NCI-H1417 treated with DMSO at 0.1 percent for 48 hours (cell line): ENCODE measurements around the gene OR4C6.

Source experiments
- DNase-seq: peaks from one replicate; lab custom pipeline; 2025; lab: John Stamatoyannopoulos, UW

The OR4C6 gene

DNA sequence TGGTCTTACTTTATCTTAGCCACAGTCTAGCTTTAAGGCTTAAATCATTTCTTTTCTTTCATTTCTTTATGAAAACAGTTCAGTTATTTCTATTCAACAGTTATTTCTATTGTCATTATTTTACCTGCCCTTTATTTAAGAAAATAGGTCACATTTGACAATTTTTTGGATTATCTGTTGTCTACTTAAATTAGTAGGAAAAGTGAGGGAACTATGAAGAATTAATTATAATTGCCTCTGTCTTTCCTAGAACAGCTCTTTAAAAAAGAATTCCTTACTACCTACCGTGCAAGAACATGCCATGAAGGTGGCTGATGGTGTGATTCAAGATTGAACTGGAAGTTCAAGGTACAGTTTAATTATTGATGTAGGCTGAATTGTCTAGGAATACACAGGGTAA is at the start of gene OR4C6:
OR4C6 (plus strand) TSS at position 301 of the 400 bp plus-strand sequence. CDS start 2,966 bp downstream, outside the sequence.
- DNase-seq: no peak

- DNase-seq: no peak
These were observed 37.5 kb upstream of the OR4C6 start for GRCh38 chr11:55624531-55624930.

DNA sequence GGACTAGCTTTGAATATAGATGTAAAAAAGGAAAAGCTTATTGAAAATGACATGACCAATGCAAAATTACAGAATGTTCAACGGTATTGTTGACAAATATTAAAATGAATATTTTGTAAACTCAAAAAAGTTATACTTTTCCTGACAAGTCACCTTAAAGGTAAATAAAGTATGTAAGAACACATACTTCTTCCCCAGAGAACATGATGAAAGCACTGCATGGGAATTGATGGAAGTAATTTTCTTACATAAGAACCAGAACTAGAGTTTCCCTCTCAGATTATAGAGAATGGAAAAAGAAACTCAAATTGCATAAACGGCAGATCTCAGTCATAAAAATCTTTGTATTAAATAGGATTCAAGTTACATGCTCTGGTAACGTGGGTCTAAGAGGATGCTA is 27.2 kb upstream of the OR4C6 start, which contains the start of gene OR4P4:
OR4P4 (plus strand) TSS at position 301 of the 400 bp plus-strand sequence.
- no peak for DNase-seq

GRCh38 chr11:55648027-55648426 is 14.0 kb upstream of the OR4C6 start, which contains the start of gene OR4S2:
Gene OR4S2, plus strand, starts transcription at chr11:55648327. Its CDS starts 2,577 bp downstream, at chr11:55650904.
- DNase-seq: no peak

DNA sequence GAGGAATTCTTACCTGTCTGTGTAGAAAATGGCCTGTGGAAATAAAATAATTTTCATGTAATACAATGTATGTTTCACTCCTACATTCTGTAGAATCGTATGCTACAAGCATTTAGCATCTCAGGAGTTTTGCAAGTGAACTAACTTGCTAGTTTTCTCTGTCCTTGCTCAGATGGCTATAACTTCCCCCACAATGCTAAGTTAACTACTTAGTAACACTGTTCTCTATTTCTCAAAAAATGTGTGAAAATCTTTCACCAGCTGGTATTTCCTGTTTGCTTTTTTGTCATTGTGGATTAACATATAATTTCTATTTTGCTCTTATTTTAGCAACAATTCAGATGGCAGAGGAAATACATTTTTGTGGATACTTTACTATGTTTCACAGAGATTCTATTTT is 9.4 kb upstream of the OR4C6 start:
- no peak for DNase-seq

GRCh38 chr11:55655096-55655495 is 6.9 kb upstream of the OR4C6 start:
- no peak for DNase-seq

GRCh38 chr11:55658031-55658573 is 3.9 kb upstream of the OR4C6 start:
- DNase-seq: no peak

DNA sequence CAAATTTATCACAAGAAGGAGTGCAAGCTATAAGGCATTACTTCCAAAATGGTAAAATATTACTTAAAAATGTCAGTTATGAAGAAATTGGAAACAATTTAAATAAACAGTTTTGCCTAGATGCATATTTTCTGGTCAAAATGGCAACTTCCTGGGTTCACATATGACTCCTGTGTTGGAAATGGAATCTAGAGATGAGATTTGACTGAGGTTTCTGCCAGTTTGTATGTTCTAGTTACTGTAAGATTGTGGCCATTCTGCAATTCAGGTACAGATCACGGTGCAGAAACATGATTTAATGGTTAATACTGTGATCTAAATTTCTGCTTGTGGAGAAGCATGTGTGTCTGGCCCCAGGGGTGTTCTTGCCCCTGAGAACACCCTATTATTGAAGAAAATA is 3.4 kb upstream of the OR4C6 start:
- no peak for DNase-seq

DNA sequence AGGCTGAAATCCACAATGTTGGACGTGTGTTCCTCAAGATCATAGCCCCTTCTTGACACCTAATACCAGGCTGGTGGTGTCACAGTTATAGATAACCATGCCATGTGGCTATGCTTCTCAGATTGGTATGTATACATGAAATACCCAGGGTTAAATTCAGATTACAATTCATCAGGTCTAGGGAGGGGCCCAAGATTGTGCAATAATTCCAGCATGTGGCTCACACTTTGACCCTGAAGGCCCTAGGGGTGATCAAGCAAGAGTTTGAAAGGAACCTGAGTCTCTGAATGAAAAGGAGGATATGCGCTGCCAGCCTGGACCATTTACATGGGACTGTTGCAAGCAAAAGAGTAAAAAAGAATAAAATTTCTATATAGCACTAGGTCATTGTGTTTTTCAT is 7.4 kb downstream of the OR4C6 start:
- DNase-seq: no peak

- DNase-seq: no peak
These were observed 11.9 kb downstream of the OR4C6 start for GRCh38 chr11:55673860-55674259.

DNA sequence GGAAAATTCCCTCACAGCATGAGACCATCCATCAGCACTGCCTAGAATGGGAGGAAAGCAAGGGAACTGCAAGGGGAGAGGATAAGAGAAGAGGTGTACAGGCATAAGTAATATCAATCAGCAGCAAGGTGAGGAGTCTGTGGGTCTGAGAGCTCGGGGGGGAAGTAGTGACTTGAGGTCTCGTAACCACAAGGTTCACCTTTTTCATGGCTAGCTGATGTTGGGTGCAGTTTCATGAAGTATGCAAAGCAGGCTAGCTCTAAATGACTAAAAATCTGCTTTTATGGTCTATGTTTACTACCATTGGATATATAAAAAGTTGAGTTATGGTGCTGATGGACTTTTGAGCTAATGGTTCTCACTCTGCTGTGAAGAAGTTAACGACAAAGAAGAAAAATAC is 35.8 kb downstream of the OR4C6 start:
- DNase-seq: no peak

DNA sequence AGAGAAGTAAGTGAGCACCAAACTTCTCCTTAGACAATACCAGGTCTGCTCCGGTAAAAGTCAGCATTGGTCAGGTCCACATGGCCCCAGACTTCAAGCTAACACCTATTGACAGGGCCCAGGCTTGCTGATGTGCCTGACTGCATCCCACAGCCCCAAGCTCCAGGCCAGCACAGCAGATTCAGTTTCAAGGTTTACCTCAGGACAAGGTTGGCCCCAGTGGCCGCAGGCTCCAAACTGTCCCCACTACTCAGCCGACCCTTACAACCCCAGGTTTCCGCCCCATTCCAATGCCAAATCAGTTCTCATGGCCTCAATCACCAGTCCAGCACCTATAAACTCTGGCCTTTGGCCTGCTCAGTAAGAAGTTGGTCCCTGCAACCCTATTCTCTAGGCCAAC is 39.4 kb downstream of the OR4C6 start:
- no peak for DNase-seq

DNA sequence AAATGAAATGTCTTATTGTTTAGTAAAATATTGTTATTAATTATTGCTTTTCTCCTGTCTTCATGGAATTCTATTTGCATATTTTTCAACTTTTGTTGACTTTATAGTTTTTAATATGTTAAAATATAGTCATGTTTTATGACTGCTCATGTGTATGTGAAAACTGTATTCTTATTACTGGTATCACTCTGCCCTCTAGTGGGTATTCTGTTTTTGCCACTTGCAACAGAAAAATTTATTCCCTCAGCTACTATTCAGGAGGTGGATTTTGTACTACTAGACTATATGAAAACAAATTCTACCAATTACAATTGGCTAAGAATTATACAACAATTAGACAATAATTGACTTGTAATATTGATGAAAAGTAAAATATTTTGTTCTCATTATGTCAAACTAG is 45.0 kb downstream of the OR4C6 start:
- DNase-seq: peak; percentile 10

- no peak for DNase-seq
These were observed 53.2 kb downstream of the OR4C6 start for GRCh38 chr11:55714982-55715888.
